ENCODE results near the gene CBL.
"Not testable (repeated sequence)": the region's sequence is repeated elsewhere in the genome, so short reads cannot be mapped to it uniquely, and the experiment has no call there.

DNA sequence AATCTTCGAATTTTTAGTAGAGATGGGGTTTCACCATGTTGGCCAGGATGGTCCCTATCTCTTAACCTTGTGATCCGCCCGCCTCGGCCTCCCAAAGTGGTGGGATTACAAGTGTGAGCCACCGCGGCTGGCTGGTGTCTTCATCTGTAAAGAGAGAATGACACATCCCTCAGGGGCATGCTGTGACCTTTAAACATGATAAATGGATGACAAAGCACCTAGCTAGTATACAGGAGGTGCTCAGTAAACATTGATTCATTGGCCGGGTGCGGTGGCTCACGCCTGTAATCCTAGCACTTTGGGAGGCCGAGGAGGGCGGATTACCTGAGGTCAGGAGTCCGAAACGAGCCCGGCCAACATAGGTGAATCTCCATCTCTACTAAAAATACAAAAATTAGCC, 14.9 kb upstream of the CBL start:
- TF ChIP-seq, protein P1, sequence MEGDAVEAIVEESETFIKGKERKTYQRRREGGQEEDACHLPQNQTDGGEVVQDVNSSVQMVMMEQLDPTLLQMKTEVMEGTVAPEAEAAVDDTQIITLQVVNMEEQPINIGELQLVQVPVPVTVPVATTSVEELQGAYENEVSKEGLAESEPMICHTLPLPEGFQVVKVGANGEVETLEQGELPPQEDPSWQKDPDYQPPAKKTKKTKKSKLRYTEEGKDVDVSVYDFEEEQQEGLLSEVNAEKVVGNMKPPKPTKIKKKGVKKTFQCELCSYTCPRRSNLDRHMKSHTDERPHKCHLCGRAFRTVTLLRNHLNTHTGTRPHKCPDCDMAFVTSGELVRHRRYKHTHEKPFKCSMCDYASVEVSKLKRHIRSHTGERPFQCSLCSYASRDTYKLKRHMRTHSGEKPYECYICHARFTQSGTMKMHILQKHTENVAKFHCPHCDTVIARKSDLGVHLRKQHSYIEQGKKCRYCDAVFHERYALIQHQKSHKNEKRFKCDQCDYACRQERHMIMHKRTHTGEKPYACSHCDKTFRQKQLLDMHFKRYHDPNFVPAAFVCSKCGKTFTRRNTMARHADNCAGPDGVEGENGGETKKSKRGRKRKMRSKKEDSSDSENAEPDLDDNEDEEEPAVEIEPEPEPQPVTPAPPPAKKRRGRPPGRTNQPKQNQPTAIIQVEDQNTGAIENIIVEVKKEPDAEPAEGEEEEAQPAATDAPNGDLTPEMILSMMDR (IDR thresholded peaks at IDR 0.05) = not testable (repeated sequence)
- TF ChIP-seq EP300 (IDR thresholded peaks at IDR 0.05) = not testable (repeated sequence)
